GM18517 (cell line): ENCODE results near the gene ZBTB18.
"Not testable (repeated sequence)": the region's sequence is repeated elsewhere in the genome, so short reads cannot be mapped to it uniquely, and the experiment has no call there.

Experiments used
- ATAC-seq: cut with Tn5 transposase; IDR thresholded peaks from one replicate; pipeline ENCODE4 v1.9.1; 2021; ENCODE audit warnings: mild to moderate bottlenecking, moderate library complexity; ENCODE audit not compliant: unreplicated experiment

Gene ZBTB18

GRCh38 chr1:244041466-244042120, 9.5 kb upstream of the ZBTB18 start:
- no peak for ATAC-seq

GRCh38 chr1:244042293-244042692, 8.8 kb upstream of the ZBTB18 start:
- no peak for ATAC-seq

GRCh38 chr1:244044423-244044822, 6.7 kb upstream of the ZBTB18 start:
- ATAC-seq, result no peak

GRCh38 chr1:244046254-244046653, 4.8 kb upstream of the ZBTB18 start:
- not testable (repeated sequence) for ATAC-seq

- no peak for ATAC-seq
Observed at GRCh38 chr1:244046907-244047611, 4.0 kb upstream of the ZBTB18 start.

GRCh38 chr1:244047621-244048255, 3.3 kb upstream of the ZBTB18 start:
- peak; percentile 75 for ATAC-seq

- no peak for ATAC-seq
Observed at GRCh38 chr1:244048256-244049161, 2.6 kb upstream of the ZBTB18 start.

GRCh38 chr1:244049162-244050013, 1.7 kb upstream of the ZBTB18 start:
- ATAC-seq, result no peak

GRCh38 chr1:244050014-244050834, 859 bp upstream of the ZBTB18 start:
- no peak for ATAC-seq

GRCh38 chr1:244052016-244052727, 1.1 kb downstream of the ZBTB18 start:
- no peak for ATAC-seq

- ATAC-seq, result no peak
Observed at GRCh38 chr1:244052728-244053312, 1.7 kb downstream of the ZBTB18 start.

- ATAC-seq, result no peak
Observed at GRCh38 chr1:244053831-244054230, 2.7 kb downstream of the ZBTB18 start.

GRCh38 chr1:244054247-244054923, 3.3 kb downstream of the ZBTB18 start:
- no peak for ATAC-seq

- ATAC-seq, result no peak
Observed at GRCh38 chr1:244054924-244055263, 3.8 kb downstream of the ZBTB18 start.

GRCh38 chr1:244056577-244056976, 5.5 kb downstream of the ZBTB18 start:
- ATAC-seq, result no peak

- no peak for ATAC-seq
Observed at GRCh38 chr1:244057474-244058385, 6.6 kb downstream of the ZBTB18 start.

GRCh38 chr1:244060117-244060516, 9.0 kb downstream of the ZBTB18 start:
- ATAC-seq, result no peak
